Body of pancreas (tissue), 4 donors: ENCODE measurements around the gene CYREN.

ENCODE experiments used
- POLR2A ChIP-seq, 3 donors: fragments of 450-650 bp; IDR thresholded peaks; one replicate each; pipeline ENCODE4 v1.6.1; 2016; ENCODE audit warnings: antibody characterized with exemption in 3 of 3, mild to moderate bottlenecking in 2 of 3
- TF ChIP-seq, protein P1 (sequence below), 7 experiments: fragments of 450-650 bp in 4 of 7; fragments of 200-600 bp in 3 of 7; sonication (generic) in 3 of 7; IDR thresholded peaks; one replicate each; pipeline ENCODE4 v1.5.1; 2016 to 2019; ENCODE audit warnings: antibody characterized with exemption in 7 of 7

DNA sequence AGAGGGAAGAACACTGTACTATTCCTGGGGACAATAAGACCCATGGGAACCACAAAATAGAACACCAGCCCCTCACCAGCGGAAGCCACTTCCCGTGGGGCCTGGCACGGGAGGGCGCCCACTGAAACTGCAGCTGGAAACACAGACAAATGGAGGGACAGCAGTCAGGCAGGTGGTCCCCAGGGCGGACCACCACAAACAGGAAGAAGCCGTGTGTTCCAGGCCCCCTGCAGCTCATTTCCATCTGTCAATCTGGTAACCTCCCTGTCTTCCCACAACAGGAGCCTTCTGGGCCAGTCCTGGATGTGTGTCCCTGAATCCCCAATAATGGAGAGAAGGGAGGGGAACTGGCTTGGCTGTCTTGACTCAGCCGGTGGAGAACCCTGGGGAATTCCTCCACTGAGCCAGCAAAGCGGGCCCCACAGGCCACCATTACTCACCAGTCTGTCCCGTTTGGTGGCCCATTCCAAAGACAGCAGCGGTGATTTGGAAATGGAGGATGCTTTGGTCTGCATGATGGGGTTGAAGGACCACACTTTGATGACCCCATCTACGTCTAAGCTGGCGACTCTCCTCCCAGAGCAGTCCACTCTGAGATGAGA, 24.1 kb upstream of the CYREN start:
- TF ChIP-seq, protein P1, sequence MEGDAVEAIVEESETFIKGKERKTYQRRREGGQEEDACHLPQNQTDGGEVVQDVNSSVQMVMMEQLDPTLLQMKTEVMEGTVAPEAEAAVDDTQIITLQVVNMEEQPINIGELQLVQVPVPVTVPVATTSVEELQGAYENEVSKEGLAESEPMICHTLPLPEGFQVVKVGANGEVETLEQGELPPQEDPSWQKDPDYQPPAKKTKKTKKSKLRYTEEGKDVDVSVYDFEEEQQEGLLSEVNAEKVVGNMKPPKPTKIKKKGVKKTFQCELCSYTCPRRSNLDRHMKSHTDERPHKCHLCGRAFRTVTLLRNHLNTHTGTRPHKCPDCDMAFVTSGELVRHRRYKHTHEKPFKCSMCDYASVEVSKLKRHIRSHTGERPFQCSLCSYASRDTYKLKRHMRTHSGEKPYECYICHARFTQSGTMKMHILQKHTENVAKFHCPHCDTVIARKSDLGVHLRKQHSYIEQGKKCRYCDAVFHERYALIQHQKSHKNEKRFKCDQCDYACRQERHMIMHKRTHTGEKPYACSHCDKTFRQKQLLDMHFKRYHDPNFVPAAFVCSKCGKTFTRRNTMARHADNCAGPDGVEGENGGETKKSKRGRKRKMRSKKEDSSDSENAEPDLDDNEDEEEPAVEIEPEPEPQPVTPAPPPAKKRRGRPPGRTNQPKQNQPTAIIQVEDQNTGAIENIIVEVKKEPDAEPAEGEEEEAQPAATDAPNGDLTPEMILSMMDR (IDR thresholded peaks at IDR 0.05), result no peak
- no peak for TF ChIP-seq POLR2A (IDR thresholded peaks at IDR 0.05)
